Activated CD8-positive, alpha-beta memory T cell treated with anti-CD3 and anti-CD28 coated beads, Interleukin-2, amount 50 U/mL, for 24 hours (primary cell): ENCODE data around the gene NTNG2.
"Not testable (repeated sequence)": the region's sequence is repeated elsewhere in the genome, so short reads cannot be mapped to it uniquely, and the experiment has no call there.

Source experiments
- DNase-seq: peaks from one replicate; pipeline ENCODE4 v3.0.0-alpha.2; 2020; ENCODE audit errors: extremely low read depth

Gene NTNG2

GRCh38 chr9:132266017-132266416, 104.2 kb downstream of the NTNG2 start:
- DNase-seq, result no peak

DNA sequence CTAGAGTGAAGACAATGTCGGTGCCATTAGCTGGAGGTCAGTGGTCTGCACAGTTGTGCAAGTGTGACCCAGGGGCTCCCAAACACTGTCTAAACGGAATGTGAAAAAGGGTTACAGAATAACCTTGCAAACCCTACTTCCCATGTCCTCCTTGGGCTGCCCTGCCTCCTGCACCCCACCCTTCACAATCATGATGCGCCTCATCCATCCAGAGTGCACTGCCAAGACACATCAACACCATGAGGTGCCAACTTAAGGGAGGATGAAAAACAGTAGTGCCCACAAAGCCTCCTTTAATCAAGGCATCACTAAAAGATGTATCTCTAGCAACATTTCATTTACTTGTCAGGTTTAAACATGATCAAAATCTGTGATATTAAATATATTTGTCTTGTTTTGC, 105.8 kb downstream of the NTNG2 start:
- DNase-seq, result no peak

DNA sequence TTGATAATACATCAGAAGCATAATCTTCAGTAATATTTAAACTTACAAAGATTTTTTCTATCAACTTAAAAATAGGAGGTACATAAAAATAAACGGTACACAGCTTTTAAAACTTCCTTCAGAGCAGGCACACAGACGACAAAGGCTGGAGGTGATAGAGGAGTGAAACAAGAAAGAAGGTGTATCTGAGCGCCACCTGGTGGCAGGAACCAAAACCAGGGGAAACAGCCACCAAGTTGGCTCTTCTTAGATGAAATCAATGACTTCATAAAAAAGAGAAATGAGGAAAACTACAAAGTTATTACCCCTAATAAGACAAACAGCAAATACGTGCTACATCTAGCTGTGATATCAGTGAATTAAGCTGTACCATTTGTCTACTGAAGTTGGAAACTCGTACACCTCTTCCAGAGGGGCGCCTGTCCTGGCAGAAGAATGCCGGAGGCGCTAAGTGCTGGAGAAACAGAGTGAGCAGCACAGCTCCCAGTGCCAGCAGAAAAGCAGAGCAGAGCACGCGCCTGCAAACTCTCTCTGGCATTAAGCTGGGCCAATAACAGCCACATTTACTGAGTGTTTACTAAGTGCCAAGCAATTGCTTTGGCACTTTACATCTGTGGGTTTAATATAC, 107.0 kb downstream of the NTNG2 start:
- DNase-seq, result peak; percentile 33

DNA sequence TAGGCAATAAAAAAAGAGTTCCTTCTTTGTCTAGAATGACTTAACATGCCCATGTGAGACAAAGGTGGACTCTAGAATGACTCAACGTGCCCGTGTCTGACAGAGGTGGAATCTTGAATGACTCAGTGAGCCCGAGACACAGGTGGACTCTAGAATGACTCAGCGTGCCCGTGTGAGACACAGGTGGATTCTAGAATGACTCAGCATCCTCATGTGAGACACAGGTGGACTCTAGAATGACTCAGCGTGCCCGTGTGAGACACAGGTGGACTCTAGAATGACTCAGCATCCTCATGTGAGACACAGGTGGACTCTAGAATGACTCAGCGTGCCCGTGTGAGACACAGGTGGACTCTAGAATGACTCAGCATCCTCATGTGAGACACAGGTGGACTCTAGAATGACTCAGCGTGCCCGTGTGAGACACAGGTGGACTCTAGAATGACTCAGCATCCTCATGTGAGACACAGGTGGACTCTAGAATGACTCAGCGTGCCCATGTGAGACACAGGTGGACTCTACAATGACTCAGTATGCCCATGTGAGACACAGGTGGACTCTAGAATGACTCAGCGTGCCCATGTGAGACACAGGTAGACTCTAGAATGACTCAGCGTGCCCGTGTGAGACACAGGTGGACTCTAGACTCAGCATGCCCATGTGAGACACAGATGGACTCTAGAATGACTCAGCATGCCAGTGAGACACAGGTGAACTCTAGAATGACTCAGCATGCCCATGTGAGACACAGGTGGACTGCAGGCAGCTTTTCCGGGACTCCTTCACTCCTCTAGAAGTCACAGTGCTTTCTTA, 108.1 kb downstream of the NTNG2 start:
- not testable (repeated sequence) for DNase-seq

GRCh38 chr9:132274861-132275260, 113.0 kb downstream of the NTNG2 start:
- DNase-seq, result no peak

DNA sequence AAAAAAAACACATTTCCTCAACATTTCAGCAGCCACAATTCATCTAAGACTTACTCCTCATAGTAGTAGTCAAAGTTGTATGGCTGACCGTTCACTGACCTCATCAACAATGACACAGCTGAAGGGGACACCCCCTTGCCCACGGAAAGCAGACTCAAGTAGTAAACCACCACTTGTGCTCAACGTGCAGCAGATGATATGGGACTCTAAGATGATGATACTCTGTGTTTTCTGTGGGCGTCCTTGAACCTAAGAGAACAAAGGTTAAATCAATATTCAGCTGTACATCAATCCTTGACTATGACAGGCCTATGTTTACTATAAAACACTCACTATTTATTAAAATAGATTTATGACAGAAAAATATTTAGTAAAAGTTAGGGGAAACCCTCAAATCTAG, 121.3 kb downstream of the NTNG2 start:
- DNase-seq, result no peak

GRCh38 chr9:132283863-132284262, 122.0 kb downstream of the NTNG2 start:
- no peak for DNase-seq

GRCh38 chr9:132287256-132287760, 125.5 kb downstream of the NTNG2 start:
- no peak for DNase-seq

DNA sequence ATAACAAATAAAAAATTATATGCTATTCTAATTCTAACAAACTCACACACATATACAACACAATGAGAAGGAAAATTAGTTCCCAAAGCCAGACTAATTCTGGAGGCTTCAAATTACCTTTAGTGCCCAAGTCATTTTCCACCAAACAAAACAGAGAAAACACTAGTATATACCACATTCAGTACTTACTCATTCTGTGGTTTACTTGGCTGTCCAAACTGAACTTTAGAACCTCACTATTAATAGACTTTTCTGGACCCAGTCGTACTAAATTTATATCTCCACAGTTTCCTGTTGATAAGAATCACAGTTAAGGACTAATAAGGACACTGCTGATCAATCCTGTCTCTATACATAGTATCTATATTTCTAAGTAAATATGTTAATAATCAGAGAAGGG, 126.5 kb downstream of the NTNG2 start:
- no peak for DNase-seq

- no peak for DNase-seq
Measured at GRCh38 chr9:132288966-132289365, 127.1 kb downstream of the NTNG2 start.

GRCh38 chr9:132293145-132293721, 131.4 kb downstream of the NTNG2 start:
- DNase-seq, result no peak
